HepG2 (cell line): Measurements from ENCODE around the gene AKR1A1. TPM values are rescaled to one million over a fixed set of nuclear protein-coding genes. Genes with fewer than 3 reads are reported as not detected.

Experiments
- ETV6 ChIP-seq: sonication (generic); formaldehyde crosslinking; conservative IDR thresholded peaks from 2 replicates; pipeline ENCODE4 v1.4.0; 2020; ENCODE audit warnings: missing genetic modification reagents
- FOXJ3 ChIP-seq: sonication (generic); formaldehyde crosslinking; IDR thresholded peaks from 2 replicates; pipeline ENCODE4 v1.4.0; 2020; ENCODE audit warnings: missing genetic modification reagents, mild to moderate bottlenecking, borderline replicate concordance
- HCFC1 ChIP-seq: fragments of 150-350 bp; IDR thresholded peaks from 2 replicates; pipeline ENCODE4 v1.6.1; 2014; ENCODE audit warnings: low read depth, low read length
- HNF4A ChIP-seq: sonication (generic); formaldehyde crosslinking; IDR thresholded peaks from 2 replicates; pipeline ENCODE4 v1.4.0; 2020; ENCODE audit warnings: missing genetic modification reagents
- HOXA5 ChIP-seq: sonication (generic); formaldehyde crosslinking; IDR thresholded peaks from 2 replicates; pipeline ENCODE4 v1.4.0; 2020; ENCODE audit warnings: missing genetic modification reagents
- MED8 ChIP-seq: sonication (generic); formaldehyde crosslinking; IDR thresholded peaks from 2 replicates; pipeline ENCODE4 v1.8.1; 2023; ENCODE audit warnings: mild to moderate bottlenecking, missing genetic modification reagents; ENCODE audit not compliant: insufficient replicate concordance
- NFRKB ChIP-seq: fragments of 450-650 bp; IDR thresholded peaks from 2 replicates; pipeline ENCODE4 v1.6.1; 2017
- PCBP2 ChIP-seq: fragments of 200-400 bp; formaldehyde crosslinking; optimal IDR thresholded peaks from 2 replicates; pipeline ENCODE3; 2018; ENCODE audit warnings: low read length, low read depth; ENCODE audit not compliant: poor library complexity, severe bottlenecking
- PRMT3 ChIP-seq: sonication (generic); formaldehyde crosslinking; IDR thresholded peaks from 2 replicates; pipeline ENCODE4 v1.8.1; 2022; ENCODE audit warnings: low read depth, mild to moderate bottlenecking, moderate library complexity, missing genetic modification reagents, borderline replicate concordance
- RARG ChIP-seq: sonication (generic); formaldehyde crosslinking; IDR thresholded peaks from 2 replicates; pipeline ENCODE4 v1.4.0; 2020; ENCODE audit warnings: low read depth, mild to moderate bottlenecking, missing genetic modification reagents
- RBM22 ChIP-seq: fragments of 200-400 bp; formaldehyde crosslinking; optimal IDR thresholded peaks from 2 replicates; pipeline ENCODE3; 2017; ENCODE audit warnings: mild to moderate bottlenecking, low read length, moderate library complexity
- RFX1 ChIP-seq: fragments of 450-650 bp; IDR thresholded peaks from 2 replicates; pipeline ENCODE4 v1.6.1; 2017
- SALL2 ChIP-seq: sonication (generic); formaldehyde crosslinking; IDR thresholded peaks from 2 replicates; pipeline ENCODE4 v1.8.1; 2023; ENCODE audit warnings: mild to moderate bottlenecking, missing genetic modification reagents, inconsistent platforms
- TAF1 ChIP-seq: sonication (generic); formaldehyde crosslinking; IDR thresholded peaks from 2 replicates; pipeline ENCODE4 v1.4.0; 2020; ENCODE audit warnings: missing genetic modification reagents
- YEATS4 ChIP-seq: sonication (generic); formaldehyde crosslinking; IDR thresholded peaks from 2 replicates; pipeline ENCODE4 v1.4.0; 2020; ENCODE audit warnings: missing genetic modification reagents, borderline replicate concordance
- ZEB1 ChIP-seq: IDR thresholded peaks from 2 replicates; pipeline ENCODE4 v1.6.1; 2012; ENCODE audit warnings: mild to moderate bottlenecking, low read depth, inconsistent platforms; ENCODE audit not compliant: insufficient replicate concordance
- ZNF17 ChIP-seq: sonication (generic); formaldehyde crosslinking; IDR thresholded peaks from 2 replicates; pipeline ENCODE4 v1.5.0; 2020; ENCODE audit warnings: mild to moderate bottlenecking, missing genetic modification reagents
- ZNF234 ChIP-seq: sonication (generic); formaldehyde crosslinking; conservative IDR thresholded peaks from 2 replicates; pipeline ENCODE4 v1.5.1; 2020; ENCODE audit warnings: mild to moderate bottlenecking, missing genetic modification reagents
- ZNF33B ChIP-seq: sonication (generic); formaldehyde crosslinking; IDR thresholded peaks from 2 replicates; pipeline ENCODE4 v1.5.1; 2020; ENCODE audit warnings: mild to moderate bottlenecking, missing genetic modification reagents
- ZNF567 ChIP-seq: sonication (generic); formaldehyde crosslinking; IDR thresholded peaks from 2 replicates; pipeline ENCODE4 v1.8.1; 2023; ENCODE audit warnings: mild to moderate bottlenecking, missing genetic modification reagents, borderline replicate concordance
- ZNF572 ChIP-seq: sonication (generic); formaldehyde crosslinking; IDR thresholded peaks from 2 replicates; pipeline ENCODE4 v1.5.1; 2020; ENCODE audit warnings: mild to moderate bottlenecking, missing genetic modification reagents
- ZNF597 ChIP-seq: sonication (generic); formaldehyde crosslinking; IDR thresholded peaks from 2 replicates; pipeline ENCODE4 v1.5.0; 2020; ENCODE audit warnings: missing genetic modification reagents
- ZNF709 ChIP-seq: sonication (generic); formaldehyde crosslinking; IDR thresholded peaks from 2 replicates; pipeline ENCODE4 v1.5.0; 2020; ENCODE audit warnings: mild to moderate bottlenecking, missing genetic modification reagents
- ZNF749 ChIP-seq: sonication (generic); formaldehyde crosslinking; IDR thresholded peaks from 2 replicates; pipeline ENCODE4 v1.8.0; 2022; ENCODE audit warnings: mild to moderate bottlenecking, missing genetic modification reagents, moderate library complexity, borderline replicate concordance
- ZNF816 ChIP-seq: sonication (generic); formaldehyde crosslinking; IDR thresholded peaks from 2 replicates; pipeline ENCODE4 v1.8.0; 2022; ENCODE audit warnings: missing genetic modification reagents, mild to moderate bottlenecking, borderline replicate concordance
- polyA plus RNA-seq, 8 experiments: library from polyadenylated mRNA; depleted of rRNA in 3 of 8; stranded (reverse) in 7 of 8; unstranded in 1 of 8; fragments of >200 nt; fragmentation: Illumina TruSeq in 4 of 8; extraction: Trizol in 4 of 8; gene quantifications; 2 replicates each; pipeline versions ENCODE4 v1.2.1 to v1.2.3, GENCODE V29; 2011 to 2016; ENCODE audit warnings: low read depth in 4 of 8, missing spikeins in 1 of 8, mixed read lengths in 1 of 8; ENCODE audit not compliant: insufficient read depth in 1 of 8
- total RNA-seq, 5 experiments: library from RNA; depleted of rRNA; stranded (reverse); fragments of >200 nt; fragmentation: Illumina TruSeq; extraction: Trizol; gene quantifications; 2 replicates each; pipeline ENCODE4 v1.2.3, GENCODE V29; 2016; ENCODE audit warnings: low read depth in 1 of 5
- TF ChIP-seq, protein P1 (sequence below): conservative IDR thresholded peaks from 2 replicates; pipeline ENCODE4 v1.6.1; 2018; ENCODE audit warnings: missing genetic modification reagents
- TF ChIP-seq, protein P2 (sequence below): IDR thresholded peaks from 2 replicates; pipeline ENCODE4 v1.6.1; 2016; ENCODE audit warnings: missing genetic modification reagents, missing compliant biosample characterization
- TF ChIP-seq, protein P3 (sequence below): sonication (generic); formaldehyde crosslinking; IDR thresholded peaks from 2 replicates; pipeline ENCODE4 v1.5.1; 2020; ENCODE audit warnings: mild to moderate bottlenecking, missing genetic modification reagents, borderline replicate concordance

Gene AKR1A1
- total and polyA plus RNA-seq, 2 of the 13 experiments (the other 11 are each of a cell fraction or from before 2014, with no cell fraction given): 181 to 217 TPM

DNA sequence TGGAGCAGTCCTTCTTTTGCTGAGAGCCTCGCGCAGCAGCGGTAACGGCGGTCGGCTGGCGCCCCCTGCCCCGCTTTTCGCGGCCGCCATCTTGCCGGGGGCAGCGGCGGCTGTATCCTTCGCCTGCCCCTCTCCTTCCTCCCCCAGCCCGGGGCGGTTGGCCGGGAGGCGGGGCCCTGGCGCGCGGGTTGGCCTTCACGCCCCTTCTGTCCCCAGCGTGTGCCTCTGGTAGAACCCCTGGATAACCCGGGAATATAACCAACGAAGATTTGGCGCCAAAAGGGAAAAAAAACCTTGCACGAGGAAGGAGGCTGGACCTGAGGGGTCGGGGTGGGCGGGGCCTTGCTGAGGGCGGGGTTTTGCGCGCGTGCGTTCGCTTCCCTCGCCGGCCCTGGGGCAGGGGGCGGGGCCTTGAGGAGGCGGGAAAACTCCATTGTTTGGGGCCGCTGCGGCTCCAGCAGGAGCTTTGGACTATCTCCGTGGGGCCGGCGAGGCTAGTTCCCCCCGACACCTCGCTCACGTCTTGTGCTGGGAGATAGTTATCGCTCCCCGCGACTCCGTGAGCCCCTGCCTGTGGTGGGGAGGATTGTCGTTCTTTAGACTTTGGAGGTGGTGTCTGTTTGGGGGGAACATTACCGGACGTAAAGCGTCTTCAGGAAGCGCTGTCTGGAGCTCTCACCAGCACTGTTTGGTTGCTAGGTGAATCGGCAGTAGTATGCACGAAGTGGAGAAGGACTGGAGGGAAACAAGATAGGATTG lies 33.9 kb downstream of the AKR1A1 start (continued):
- TF ChIP-seq TAF1 (peak; percentile 37), YEATS4 (CRISPR knock-in tag) (peak; percentile 19; the same call in 1 of the 2 replicates), NFRKB (no peak; the same call in 1 of the 2 replicates), SALL2 (CRISPR knock-in tag) (peak; percentile 46; the same call in 1 of the 2 replicates), ZEB1 (no peak), PCBP2 (no peak), PRMT3 (CRISPR knock-in tag) (0 out of 2 replicates have a peak, but pooled peaks have one; percentile 13), ZNF749 (CRISPR knock-in tag) (no peak; the same call in 1 of the 2 replicates), ZNF597 (CRISPR knock-in tag) (no peak), RARG (CRISPR knock-in tag) (no peak), MED8 (CRISPR knock-in tag) (no peak), ZNF234 (0 out of 2 replicates have a peak, but pooled peaks have one; percentile 35), ETV6 (CRISPR knock-in tag) (no peak), ZNF567 (CRISPR knock-in tag) (no peak), HCFC1 (no peak), ZNF572 (CRISPR knock-in tag) (no peak), RFX1 (no peak), ZNF709 (CRISPR knock-in tag) (no peak; the same call in 1 of the 2 replicates), ZNF33B (CRISPR knock-in tag) (no peak), FOXJ3 (peak; percentile 16; the same call in 1 of the 2 replicates), ZNF816 (CRISPR knock-in tag) (no peak), ZNF17 (CRISPR knock-in tag) (no peak), HNF4A (CRISPR knock-in tag) (no peak; the same call in 1 of the 2 replicates), HOXA5 (CRISPR knock-in tag) (no peak; the same call in 1 of the 2 replicates), RBM22 (no peak)
- TF ChIP-seq, protein P1, sequence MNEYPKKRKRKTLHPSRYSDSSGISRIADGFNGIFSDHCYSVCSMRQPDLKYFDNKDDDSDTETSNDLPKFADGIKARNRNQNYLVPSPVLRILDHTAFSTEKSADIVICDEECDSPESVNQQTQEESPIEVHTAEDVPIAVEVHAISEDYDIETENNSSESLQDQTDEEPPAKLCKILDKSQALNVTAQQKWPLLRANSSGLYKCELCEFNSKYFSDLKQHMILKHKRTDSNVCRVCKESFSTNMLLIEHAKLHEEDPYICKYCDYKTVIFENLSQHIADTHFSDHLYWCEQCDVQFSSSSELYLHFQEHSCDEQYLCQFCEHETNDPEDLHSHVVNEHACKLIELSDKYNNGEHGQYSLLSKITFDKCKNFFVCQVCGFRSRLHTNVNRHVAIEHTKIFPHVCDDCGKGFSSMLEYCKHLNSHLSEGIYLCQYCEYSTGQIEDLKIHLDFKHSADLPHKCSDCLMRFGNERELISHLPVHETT: no peak
- TF ChIP-seq, protein P2, sequence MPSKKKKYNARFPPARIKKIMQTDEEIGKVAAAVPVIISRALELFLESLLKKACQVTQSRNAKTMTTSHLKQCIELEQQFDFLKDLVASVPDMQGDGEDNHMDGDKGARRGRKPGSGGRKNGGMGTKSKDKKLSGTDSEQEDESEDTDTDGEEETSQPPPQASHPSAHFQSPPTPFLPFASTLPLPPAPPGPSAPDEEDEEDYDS (CRISPR knock-in tag): no peak
- TF ChIP-seq, protein P3, sequence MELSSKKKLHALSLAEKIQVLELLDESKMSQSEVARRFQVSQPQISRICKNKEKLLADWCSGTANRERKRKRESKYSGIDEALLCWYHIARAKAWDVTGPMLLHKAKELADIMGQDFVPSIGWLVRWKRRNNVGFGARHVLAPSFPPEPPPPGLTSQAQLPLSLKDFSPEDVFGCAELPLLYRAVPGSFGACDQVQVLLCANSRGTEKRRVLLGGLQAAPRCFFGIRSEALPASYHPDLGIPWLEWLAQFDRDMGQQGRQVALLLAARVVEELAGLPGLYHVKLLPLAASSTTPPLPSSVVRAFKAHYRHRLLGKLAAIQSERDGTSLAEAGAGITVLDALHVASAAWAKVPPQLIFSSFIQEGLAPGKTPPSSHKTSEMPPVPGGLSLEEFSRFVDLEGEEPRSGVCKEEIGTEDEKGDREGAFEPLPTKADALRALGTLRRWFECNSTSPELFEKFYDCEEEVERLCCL (CRISPR knock-in tag): no peak
